ENCODE results near the gene LHFPL3.

The LHFPL3 gene

DNA sequence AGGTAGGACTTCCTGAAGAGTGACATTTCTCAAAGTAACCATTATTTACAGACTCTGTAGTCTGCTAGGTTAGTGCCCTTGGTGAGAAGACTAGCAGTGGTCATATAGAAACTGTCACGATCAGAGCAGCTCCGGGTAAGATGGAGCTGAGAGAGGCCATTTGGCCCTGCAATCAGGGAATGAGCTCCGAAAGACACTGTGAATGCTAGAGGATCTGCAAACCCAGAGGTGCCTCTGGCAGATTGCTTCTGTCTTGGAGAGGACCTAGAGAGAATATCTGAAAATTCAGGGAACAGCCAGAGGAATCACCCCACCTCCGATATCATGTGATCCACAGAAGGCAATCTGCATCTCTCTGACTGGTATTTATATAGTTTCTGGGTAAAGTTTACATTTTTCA is 438.7 kb downstream of the LHFPL3 start:
- no peak for DNase-seq

DNA sequence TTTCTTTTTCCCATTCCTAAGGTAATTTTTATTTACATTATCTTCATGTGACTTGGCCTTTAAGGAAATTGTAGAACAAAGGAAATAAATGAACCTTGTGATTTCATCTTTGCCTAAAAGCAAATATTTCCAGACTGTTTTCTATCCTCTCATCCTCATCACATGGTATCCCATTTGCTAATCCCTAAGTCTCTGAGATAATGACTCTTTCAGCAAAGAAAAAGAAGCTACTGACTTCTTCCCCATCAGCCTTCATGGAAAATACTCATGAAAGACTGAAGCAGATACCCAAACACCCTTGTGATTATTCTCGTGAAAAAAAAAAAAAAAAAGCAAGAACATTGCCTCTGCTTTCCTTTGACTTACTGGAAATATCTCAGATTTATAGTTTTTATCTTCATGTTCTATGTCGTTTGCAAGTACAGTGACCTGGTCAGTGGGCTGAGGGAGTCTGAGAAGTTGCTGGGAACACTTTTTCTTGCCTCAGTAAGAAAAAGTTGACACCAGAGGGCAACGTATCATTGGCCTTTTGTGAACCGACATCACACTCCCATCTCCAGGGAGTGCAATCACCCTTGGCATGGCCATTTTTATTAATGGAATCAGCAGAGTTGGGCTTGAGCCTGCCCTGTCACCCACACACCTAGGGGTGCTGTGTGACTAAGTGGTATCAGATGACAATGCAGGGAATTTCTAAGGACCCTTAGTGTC is 439.6 kb downstream of the LHFPL3 start:
- no peak for DNase-seq

DNA sequence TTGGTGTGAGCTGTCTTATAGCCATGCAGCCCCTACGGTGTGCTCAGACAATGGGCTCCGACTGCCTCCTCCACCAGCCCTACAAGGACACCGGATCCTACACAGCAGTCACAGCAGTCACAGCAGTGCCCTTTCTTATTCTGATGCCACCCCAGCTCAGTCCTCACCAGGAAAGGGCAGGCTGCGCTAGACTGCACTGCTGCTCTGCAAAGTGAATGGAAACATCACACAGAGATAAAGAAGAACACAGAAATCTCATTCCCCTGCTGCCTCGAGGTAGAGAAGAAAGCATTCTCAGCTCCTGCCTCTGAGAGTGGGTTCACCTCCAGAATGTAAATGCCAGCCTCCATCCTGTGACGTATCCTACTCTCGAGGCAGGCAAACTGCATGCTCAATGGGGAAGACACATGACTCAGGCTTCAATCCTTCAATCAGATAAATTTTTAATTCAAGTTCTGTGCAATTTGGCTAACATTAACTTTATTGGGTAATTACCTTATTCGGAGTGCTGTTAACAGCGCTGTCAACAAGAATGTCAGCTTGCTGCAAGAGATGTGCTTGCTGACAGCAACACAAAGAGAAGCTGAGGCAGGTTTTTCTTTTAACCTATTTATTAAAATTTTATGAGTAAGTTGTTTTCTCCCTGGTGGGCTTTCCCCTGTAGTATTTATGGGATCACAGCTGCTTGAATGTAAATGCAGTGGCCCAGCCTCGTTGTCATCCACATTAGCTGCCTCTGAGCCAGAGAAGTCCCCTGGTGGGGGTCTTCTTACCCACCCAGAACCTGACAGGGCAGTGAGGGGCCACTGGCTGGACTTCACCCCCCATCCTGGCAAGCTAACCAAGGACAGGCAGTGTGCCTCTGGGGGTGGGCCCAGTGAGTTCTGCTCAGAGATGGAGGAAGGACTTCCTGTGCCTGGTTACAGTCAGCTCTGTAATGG is 444.3 kb downstream of the LHFPL3 start:
- no peak for DNase-seq

DNA sequence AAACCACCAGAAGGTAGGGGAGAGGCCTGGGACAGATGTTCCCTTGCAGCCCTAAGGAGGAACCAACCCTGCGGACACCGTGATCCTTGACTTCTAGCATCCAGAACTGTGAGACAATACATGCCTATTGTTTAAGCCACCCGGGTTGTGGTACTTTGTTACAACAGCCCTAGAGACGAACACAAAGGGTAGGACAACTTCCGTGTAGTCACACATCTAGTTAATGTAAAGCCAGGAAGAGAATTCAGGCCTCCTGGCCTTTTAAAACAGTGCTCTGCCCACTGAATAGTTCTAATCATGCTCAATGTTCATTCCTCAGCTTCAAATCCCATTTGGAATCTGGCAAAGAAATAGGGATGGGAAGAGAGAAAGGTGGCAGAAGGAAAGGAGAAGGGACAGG is 445.4 kb downstream of the LHFPL3 start:
- no peak for DNase-seq

DNA sequence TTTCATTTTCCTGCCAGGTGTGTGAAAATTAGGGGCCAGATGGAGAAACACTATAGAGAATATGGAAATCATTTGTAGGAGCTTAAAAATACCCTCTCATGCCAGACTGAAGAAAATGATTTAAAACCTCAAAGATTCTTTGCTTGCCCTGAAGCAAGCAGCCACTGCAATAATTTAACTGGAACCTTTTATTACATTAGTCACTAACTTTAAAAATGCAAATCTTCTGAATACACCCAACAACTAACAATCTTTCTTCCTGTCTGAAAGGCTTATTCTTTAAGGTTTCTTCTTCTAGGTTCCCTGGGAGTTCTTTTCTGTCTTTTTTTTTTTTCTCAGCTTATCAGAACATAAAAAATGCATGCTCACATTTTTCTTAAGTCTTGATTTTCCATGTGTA is 447.1 kb downstream of the LHFPL3 start:
- DNase-seq, result no peak

DNA sequence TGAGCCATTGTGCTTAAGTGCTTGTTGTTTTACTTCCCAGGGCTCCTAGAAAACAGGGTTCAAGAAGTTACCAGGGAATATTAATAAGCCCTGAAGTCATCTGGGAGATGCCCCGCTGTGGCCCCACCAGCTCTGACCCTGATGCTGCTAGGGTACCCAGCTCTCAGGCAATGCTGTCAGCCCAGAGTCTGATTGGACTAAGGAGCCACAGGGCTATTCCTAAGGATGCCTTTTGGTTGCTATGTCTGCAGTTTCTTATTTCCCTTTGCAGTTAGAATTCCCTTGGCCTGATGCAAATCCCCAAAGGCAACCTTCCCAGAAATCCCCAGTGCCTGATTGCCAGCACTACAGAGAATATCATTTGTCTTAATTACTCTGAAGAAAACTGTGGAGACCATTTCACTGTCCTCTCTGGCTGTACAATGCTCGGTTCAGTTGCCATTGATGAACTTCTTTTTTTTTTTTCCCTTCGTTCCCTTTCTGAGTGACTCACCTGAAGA is 448.9 kb downstream of the LHFPL3 start:
- DNase-seq, result no peak

DNA sequence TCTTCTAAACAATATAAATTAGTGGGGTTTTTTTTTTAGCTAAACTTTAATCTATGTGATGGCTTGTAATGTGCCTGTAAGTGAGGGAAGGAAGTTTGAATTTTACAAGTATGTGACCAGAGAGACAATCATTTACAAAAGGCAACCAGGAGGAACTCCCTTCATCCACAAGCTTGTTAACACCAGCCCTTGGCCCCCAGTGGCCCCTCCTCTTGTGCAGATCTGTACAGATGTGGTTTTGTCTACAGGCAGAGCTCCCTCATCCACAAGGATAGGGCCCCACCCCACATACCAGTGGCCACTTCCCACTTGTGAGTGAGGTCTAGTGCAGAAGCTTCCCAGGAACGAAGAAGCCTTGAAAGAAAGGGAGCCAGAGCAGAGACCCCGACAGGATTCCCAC is 451.5 kb downstream of the LHFPL3 start:
- no peak for DNase-seq

DNA sequence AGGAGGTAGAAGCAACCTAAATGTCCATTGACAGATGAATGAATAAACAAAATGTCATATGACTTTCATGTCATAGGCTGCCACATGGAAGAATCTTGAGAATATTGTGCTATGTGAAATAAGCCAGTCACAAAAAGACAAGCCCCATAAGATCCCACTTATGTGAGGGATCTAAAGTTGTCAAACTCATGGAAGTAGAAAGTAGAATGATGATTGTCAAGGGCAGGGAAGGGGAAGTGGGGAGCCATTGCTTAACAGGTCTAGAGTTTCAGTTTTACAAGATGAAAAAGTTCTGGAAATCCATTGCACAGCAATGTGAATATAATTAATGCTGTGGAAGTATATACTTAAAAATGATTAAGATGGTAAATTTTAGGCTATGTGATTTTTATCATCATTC is 456.3 kb downstream of the LHFPL3 start:
- no peak for DNase-seq

DNA sequence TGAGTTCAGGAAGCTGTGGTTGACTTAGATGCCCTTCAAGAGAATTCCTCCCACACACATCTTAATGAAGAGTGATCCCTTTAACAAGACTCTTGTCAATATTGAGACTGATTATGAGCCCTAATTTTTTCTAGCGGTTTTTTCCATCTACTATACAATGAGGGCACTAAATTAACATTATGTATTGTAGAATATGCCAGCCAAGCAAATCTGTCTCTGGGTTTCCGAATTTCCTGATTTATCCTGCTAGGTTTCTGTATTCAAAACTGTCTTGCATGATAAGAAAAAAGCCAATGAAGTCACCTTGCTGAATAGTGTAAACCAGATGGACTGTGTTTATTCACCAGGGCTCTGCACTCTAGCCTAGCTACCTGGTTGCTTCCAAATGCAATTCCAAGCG is 461.4 kb downstream of the LHFPL3 start:
- DNase-seq, result no peak

DNA sequence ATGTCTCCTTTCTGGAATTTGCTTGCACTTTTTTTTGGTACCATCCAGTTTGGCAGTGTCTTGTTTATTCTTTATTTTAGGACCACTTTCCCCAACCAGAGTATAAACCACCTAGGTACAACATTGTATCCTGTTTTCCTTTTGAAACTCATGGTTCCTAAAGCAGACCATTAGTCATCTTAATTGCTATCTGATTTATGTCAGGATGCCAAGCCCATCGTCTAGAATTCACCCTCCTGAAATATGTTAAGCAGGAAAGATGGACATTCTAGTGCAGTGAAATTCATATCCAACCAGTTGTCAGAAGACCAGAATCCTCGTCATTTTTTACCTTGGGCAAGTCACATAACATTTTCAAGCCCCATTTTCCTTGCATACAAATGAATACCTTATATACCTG is 462.0 kb downstream of the LHFPL3 start:
- DNase-seq, result no peak

DNA sequence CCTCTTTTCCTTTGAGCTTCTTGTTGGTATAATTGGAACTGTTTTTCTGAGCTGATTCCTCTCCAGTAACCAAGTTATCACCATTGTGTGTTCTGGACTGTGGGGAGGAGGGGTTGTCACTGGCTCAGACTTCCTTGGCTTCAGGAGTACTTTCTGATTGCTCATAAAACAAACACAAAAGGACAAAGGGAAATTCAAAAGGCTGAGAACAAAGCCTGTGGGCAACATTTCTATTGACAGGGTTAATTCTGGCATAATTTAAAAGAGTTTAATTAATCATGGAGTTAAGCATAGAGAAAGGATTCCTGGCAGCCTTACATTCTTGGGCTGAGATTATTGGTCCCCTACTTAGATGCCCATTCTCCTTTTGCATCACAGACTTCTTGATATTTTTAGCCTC is 462.7 kb downstream of the LHFPL3 start:
- DNase-seq, result no peak

DNA sequence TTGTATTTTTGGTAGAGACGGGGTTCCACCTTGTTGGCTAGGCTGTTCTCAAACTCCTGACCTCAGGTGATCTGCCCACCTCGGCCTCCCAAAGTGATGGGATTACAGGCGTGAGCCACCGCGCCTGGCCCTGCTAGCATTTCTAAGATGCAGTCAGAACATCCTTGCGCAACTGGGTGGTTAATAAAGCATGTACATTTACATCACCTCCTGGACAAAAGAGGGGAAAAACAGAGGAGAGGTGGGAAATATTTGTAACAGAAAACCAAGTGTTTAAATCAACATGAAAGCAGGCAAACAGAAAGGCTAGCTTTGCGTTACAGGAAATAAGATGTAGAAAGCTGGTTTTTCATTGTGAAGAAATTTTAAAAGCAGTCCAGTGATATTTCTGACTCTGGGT is 464.7 kb downstream of the LHFPL3 start:
- DNase-seq, result no peak

DNA sequence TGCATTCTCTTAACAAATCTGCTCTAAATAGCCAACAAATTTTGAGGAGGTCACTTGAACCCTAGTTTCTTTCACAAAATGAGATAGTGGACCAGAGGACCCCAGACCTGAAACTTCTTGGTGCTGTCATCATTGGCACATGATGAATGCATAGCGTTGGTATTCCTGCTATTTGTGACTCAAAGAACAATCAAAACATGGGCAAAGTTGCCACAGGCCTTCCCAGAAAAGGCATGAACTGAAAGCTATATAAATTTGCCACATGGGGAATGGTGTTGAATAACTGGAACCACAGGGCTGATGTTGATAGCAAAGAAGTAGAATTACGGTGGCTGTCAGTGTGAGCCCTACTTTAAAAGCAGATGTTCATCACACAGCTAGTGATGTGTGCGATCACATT is 465.8 kb downstream of the LHFPL3 start:
- no peak for DNase-seq

DNA sequence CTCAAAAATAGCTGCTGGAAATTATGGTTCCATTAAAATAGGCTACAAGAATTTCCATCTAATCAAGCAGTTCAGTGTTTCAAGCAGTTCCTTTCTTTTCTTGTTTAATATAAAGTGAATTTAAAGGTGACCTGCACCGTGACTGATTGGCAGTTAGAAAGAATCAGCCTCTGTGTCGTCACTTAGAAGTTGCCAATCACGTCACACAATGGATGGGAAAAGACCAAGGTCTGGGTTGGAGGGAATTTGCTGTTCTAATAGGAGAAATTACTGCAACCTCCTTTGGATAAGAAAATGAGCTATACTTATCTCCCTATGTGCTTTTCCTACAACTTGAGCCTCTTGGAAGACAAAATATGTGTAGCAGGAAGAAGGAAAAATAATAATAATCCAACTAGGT is 466.2 kb downstream of the LHFPL3 start:
- no peak for DNase-seq

DNA sequence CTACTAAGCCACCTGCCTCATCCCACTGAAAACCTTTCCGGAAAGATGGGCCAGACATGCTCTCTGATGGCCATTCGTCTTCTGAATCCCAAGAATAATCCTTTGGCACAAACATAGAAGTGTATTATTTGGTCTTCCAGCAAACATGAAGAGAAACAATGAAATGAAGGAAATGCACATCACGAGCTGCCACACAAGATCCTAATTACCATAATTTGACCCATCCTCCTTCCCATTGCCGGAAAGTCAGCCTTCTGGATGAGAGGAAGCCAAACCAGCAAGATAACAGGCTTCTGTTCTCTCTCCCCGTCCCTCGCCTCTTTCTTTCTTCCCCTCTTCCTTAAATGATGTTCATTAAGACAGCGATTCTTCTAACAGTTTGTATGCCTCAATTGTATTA is 466.7 kb downstream of the LHFPL3 start:
- no peak for DNase-seq

DNA sequence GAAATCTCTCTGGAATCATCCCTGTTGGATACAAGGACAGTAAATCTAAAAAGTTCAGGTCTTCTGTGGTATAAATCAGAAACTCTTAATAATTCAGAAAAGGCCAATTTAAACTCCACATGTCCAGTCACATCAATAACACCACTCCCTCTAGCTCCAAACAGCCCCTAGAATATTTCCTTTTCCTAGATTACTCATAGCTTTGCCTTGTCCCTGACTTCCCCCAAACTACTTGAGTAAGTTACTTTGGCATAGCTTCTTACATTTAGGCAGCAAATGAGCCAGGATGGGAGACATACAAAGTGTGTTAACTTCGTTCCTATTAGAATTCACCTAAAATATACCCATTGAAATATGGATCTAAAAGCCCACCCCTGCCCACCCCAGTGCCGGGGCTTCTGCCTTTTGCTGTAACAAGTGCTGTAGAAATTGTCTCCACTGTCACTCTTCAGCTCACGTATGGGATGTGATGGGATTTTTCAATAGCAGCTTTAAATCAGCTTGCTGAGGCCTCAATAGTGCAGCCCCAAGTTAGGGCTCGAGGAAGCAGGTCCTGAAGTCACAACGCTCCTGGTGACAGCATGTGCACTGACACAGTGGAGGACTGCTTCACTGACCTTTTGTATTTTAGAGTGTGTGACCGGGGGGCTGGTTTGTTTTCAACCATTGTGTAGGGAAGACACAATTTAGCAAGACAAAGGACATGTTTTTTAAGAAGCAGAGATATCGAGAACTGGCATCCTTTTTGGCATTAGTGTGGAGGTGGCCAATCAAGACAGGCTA is 467.4 kb downstream of the LHFPL3 start:
- DNase-seq, result no peak

DNA sequence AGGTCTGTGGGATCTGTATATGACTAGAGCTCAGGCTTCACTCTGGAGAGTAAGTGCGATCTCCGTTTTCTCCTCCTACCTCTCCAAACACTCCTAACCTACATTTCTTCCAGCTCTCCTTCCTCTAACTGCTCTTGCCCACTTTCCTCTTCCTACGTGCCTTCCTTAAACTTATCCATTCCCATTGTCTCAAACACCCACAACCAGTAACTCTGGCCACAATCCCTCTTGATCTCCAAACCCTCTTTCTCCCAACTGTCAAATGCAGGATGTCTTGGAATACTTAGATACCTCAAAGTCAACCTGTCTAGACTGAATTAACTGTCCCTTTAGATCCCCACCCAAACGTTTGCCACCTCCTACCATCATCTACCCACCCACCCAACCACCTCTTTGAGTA is 471.9 kb downstream of the LHFPL3 start:
- no peak for DNase-seq

DNA sequence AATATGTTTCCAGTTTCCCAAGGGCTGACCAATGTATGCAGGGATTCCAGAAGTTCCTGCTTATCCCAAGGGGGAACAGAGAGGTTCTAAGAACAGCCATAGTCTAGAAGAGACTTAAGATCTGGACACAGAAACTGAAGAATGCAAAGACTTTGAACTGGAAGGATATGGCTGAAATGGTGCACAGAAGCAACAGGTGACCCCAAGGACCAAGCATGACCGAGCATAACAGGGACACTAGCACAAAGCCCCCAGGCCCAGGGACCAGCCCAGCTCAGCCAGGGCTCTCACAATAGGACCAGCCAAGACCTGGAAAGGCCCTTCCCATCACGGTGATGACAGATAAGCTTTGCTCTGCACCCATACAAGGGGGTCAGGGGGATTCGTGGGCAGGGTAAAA is 472.6 kb downstream of the LHFPL3 start:
- DNase-seq, result no peak

DNA sequence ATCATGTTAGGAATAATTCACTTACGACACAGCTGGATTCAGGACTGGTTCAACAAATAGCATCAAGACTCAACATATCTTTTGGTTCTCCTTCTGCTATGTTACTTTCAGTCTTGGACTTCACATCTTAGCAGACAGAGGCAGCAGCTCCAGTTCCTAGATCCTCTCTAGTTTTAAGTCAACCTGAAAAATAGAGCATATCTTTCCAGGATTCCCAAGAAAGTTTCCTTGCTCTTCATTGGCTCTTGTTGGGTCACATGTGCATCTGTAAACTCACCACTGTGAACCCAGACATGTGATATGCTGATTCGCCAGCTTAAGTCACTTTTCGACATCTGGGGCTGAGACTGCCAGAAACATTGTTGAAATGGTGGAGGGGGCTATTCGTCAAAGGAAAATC is 475.5 kb downstream of the LHFPL3 start:
- DNase-seq, result no peak

DNA sequence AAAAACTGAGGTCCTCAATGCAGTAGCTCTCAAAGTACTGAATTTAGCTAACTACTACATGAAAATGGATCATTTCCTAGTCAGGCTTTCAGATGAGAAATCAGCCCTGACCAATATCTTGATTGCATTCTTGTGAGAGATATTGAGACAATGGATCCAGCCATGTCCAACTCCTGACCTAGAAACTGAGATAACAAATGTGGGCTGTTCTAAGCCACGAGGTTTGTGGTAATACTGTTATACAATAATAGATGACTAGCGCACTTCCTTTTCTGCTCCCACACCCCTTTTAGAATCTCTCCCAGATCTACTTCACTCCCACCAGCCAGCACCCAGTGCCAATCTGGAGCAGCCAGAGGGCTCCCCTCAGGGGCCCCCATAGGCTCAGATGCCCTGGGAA is 476.3 kb downstream of the LHFPL3 start:
- no peak for DNase-seq

DNA sequence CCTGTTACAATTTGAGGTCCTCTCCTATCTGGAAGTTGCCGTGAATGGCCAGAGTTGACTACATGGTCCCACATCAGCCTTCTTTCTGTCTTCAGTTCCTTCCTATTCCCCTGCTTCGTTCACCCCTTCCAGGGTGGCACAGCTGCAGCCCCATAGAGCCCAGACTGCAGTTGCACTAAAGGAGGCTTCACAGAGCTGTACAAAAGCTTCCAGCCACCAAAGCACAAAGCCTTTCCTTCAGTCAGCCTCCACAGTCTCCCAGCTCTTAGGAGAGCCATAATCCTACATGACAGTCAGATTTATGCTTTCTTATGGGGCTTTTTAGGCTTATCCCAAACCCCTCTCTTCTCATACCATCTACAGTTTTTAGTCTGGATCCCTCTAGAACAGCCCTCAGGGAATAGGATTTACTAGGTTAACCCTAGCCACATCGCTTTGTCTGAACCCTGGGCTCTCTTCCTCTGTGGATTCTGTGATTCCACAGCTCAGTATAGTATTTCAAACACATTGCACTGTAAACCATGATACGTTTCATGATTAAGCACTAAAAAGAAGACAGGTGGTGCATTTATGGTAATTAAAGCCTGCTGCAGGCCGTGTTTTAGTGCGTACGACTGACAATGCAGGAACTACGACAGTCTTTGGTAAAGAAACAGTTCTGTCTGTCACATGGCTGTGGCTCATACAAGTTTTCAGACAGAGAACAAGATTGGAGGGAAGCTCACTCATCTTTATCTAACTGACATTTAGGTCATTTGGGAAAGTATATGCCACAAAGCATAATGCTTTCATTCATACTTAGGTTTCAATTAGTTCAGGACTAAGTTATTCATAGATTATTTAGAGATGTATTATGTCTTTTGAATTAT is 477.3 kb downstream of the LHFPL3 start:
- no peak for DNase-seq

DNA sequence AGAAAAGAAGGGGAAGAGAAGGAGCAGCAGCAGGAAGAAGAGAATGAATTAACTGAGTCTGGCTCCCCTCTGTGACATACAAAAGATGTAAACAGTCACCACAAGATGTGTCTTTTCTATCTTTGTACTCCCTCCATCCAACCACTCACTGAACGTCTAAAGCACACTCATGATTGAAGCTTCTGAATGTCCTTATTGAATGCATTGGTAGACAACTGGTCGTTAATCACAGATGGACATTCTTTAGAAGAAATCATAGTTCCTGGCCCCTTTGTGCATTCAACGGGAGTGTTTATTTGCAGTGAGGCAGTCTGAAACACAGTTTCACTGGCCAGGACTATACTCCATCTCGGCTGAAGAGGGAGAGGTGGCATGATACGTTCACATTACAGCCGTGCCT is 479.3 kb downstream of the LHFPL3 start:
- DNase-seq, result no peak

Measured in activated CD4-positive, CD25-positive, alpha-beta regulatory T cell (primary cell).